HG02642 (cell line): ENCODE measurements around the gene SEMA3G.

Experiments used
- ATAC-seq: cut with Tn5 transposase; IDR thresholded peaks from one replicate; pipeline ENCODE4 v1.9.1; 2021; ENCODE audit warnings: mild to moderate bottlenecking; ENCODE audit not compliant: unreplicated experiment, poor library complexity

The SEMA3G gene

DNA sequence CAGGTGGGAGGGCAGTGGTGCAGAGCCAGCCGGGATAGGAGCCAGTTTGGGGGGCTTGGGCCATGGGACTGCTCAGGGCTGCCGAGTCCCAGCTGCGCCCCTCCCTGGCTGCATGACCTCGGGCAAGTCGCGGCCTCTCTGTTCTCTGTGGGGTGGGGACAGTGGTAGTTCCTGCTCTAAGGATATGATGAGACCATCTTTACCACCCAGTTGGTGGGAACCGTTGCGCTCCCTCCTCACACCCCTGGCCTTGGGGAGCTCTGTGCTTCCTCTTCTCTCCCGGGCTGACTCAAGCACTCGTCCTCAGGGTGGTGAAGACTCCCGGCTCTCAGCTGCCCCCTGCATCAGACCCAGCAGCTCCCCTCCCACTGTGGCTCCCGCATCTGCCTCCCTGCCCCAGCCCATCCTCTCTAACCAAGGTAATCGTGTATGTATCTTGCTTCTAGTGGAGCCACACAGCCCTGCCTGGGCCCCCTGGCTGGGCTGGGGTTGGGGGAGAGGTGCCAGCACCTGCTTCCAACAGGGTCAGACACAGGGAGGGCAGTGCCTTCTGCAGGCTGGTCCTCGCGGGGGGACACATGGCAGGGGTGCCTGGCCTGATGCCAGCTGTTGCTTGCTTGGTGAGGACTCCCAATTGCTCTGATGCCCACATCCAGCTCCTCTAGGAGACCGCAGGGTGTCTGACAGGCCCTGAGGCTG is 35.1 kb upstream of the SEMA3G start:
- no peak for ATAC-seq

- no peak for ATAC-seq
These were observed 34.4 kb upstream of the SEMA3G start for GRCh38 chr3:52479037-52479876.

- no peak for ATAC-seq
These were observed 32.8 kb upstream of the SEMA3G start for GRCh38 chr3:52477796-52478095.

DNA sequence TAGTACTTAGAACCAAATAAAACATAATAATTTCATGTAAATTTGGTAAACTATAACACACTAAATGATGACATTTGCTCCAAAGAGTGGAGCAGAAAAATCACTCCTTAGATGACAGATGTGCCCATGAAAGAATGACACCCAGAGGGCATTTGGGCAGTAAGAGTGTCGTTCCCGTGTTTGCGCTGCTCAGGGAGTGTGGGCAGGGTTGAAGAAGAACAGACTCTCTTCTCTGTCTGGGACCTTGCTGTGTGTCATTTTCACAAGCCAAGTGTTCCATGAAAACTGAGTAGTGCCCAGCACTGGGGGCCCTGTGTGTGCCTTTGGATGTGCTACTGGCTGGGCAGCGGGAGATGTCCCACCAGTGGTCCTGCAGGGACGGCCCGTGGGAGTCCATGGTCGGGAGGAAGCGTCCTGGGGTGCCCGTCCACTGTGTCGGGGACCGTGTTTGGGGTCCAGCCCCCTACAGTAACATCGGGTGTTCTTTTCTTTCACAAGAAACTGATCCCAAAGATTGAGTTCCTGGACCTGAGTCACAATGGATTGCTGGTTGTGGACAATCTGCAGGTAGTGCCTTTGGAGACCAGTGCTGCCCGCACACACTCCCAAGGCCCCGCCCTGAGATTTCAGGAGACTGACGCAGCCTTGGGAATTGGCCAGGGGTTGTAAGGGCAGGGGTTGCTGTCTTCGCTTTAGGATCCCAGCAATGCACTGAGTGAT is 32.3 kb upstream of the SEMA3G start:
- ATAC-seq: no peak

GRCh38 chr3:52473026-52473425 is 28.1 kb upstream of the SEMA3G start:
- no peak for ATAC-seq

DNA sequence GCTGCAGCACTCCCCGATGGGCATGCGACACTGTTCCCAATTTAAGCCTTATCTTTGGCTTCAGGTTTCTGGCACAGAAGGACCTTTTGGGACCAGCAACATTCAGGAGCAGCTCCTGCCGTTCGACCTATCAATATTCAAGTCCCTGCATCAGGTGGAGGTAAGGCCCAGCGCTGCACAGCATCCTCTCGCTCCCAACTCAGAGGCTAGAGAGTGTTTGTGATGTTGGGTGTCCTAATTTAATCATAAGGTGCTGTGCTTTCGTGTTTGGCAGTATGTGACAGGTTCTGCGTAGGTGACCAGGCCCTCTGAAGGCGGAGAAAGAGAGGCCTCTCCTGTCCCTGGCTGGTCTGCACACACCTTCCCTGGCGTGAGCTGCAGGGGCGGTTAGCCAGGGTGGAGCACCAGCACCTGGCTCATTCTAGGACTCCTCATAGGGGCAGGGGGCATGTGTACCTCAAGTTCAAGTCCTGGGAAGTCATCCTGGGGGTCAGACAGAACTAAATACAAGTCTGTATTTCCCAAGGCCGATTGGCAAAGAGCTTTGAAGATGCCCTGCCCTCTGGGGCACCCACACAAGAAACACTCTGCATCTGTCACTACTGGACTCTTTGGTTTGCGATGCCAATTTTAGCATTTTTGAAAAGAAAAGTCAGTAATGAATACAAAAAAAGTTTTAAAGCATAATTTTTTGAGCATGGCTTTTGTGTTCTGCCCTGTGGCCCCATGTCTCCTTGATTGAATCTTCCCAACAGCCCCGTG is 27.5 kb upstream of the SEMA3G start:
- ATAC-seq: no peak

DNA sequence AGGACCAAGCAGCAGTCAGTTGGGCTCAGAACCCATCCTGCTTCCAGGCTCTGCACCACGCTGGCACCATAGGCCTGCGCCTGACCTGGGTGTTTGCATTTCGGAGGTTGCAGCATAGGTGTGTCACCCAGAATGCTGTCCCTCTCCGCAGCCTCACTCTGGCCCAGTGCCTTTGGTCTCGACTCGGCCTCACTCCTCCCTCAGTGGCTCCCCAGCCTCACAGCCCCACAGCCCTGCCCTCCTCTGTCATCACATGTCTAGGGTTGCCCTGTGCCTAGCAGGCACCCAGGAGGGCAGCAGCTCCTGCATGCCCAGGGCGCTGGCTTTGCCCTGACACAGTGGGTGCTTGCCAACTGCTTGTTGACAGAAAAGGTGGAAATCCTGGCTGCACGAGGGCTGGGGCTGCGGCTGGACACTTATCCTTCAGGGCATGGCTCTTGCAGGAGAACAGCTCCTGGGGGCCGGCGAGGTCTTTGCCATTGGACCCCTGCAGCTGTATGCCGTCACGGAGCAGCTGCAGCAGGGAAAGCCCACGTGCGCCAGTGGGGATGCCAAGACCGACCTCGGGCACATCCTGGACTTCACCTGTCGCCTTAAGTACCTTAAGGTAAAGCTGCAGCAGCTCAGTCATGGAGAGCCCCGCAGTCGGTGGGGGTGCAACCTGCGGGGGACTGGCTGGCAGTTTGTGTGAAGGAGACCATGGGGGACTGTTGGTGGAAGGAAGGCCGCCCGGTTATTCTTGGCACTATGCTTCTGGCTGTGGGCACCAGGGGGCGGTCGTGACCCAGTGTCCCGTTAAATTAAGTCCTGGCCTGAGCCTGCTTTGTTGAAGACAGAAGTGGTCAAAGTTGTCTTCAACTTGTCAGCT is 26.7 kb upstream of the SEMA3G start:
- no peak for ATAC-seq

GRCh38 chr3:52470920-52471319 is 26.0 kb upstream of the SEMA3G start:
- no peak for ATAC-seq

DNA sequence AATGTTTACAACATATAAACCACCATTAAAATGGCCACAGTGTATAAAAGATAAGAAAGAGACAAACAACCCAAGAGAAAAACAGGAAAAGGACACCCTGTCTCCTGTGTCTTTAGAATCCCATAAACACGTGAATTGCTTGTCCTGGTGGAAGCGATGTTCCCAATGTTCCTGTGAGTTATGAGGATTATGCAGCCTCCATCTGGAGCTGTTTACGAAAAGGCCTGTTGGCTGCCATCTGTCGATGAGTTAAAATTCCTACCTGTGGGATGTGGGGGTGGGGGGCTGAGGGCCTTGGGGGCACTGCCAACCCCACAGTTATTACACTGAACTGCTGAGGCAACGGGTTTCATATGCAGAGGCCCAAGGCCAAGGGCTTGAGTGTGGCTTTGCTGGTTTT is 24.1 kb upstream of the SEMA3G start:
- ATAC-seq: no peak

DNA sequence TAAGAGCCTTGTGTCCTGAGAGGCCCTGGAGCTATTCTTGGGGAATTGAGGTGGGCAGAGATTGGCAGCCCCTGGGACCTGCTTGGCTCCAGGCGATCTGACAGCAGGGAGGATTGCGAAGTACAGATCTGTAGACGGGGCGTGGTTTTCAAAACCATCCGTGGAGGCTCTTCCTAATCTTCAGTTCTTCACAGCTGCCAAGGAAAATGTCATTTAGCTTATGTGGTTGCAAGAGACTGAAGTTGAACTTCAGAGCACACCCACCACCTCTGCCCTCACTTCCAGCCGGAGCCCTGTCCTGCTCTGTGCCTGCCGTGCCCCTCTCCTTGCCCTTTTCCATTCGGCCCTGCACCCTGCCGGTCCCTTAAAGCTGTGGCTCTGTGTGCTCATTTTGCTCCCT is 23.4 kb upstream of the SEMA3G start:
- ATAC-seq: no peak

DNA sequence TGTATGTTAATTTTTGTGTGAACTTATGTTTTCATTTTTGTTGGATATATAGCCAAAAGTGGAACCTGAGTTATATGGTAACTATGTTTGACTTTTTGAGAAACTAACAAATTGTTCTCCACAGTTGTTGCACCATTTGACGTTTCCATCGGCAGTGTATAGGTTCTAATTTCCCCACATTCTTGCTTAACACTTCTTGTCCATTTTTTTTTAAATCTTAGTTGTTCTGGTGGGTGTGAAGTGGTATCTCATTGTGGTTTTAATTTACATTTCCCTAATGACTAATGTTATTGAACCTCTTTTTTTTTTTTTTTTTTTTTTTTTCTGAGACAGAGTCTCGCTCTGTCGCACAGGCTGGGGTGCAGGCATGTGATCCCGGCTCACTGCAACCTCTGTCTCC is 18.5 kb upstream of the SEMA3G start:
- ATAC-seq: no peak

GRCh38 chr3:52461874-52462273 is 17.0 kb upstream of the SEMA3G start:
- ATAC-seq: no peak

DNA sequence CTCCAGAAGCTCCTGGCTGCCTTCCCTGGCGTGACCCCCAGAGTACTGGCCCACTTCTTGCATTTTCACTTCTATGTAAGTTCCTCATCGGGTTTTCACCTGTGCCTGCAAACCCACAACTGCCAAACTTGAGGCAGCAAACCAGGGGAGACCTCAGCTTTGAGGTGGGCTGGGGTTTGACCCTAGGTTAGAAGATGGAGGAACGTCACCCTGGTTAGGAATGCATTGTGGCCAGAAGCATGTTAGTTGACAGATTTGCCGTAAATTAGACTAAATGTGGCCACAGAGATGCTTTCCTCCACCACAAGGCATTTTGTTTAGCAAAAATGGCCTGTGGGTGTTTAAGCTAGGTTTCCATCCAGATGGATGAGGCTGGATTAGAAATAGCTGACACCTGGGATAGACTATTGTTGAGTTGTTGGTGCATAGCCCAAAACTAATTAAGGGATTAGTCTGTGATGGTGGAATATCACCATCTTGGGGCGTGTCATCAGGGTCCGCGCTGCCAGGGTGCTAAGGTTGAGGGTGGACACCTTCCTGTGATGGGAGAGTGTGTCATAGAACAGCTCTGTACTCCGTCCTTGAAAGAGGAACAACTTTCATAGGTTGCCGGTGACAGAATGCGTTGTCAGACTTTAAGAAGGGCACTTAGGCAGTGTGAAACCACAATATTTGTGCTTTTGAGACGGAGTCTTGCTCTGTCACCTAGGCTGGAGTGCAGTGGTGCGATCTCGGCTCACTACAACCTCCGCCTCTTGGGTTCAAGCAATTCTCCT is 14.1 kb upstream of the SEMA3G start:
- no peak for ATAC-seq

GRCh38 chr3:52458031-52458760 is 13.3 kb upstream of the SEMA3G start:
- no peak for ATAC-seq

- no peak for ATAC-seq
These were observed 11.9 kb upstream of the SEMA3G start for GRCh38 chr3:52456800-52457183.

DNA sequence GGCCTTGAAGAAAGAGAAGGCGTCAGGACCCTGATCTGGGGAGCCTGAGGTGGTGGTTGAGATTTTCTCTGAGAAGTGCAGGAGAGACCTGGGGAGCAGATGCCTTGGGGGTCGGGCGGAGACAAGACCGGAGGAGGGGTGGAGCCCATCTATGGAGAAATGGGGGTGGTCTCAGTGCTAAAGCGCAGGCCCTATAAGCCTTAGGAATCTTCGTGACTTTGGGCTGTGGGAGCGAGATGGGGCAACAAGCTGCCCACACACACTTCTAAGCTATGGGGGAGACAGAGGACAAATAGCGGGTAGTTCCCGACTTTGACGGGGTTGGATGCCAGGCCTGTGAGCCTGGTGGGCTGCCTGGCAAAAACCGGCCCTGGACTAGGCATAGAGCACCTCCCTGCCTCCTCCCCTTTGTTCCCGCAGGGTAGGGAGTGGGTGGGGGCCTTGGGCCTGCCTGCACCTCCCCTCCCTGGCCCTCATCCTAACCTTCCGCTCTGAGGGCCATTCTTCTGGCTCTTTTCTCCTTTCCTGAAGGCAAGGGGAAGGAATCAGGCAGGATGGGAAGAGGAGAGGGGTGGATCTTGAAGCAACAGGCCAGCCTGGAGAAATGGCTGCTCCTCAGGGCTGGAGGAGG is 11.4 kb upstream of the SEMA3G start:
- no peak for ATAC-seq

DNA sequence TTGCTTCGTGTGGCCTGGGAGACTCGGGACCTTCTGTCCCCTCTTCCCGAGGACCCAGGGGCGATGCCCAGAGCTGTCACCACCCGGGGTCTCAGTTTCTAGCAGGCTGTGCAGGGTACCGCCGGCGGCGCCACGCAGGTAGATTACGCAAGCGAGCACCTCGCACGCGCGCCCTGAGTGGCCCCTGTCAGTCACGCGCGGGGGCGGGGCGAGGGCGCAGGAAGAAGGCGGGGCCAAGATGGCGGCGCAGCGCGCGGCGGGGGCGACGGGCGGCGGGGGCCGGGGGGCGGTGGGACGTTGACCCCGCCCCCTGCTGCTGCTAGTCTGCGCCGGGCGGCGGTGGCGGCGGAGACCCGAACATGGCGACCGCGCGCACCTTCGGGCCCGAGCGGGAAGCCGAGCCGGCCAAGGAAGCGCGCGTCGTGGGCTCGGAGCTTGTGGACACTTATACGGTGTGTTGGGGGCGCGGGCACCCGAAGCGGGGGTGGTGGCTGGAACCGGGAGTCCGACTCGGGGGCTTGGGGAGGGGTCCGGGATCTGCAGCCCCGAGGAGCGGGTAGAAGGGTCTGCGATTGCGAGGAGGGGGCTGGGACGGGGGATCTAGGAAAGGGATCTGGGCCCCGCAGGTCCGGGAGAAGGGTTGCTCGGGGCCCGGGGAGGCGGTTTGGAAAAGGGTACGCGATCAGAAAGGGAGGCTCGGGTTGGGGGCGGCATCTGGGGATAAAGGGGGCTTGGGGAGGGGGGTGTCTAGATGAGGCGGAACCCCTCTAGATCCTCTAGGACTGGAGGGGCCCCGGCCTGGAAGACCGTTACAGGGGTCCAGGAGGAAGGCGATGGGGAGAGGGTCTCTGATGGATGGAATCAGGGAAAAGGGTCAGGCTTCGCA is 10.6 kb upstream of the SEMA3G start, which contains the start of gene NISCH:
TSS of gene NISCH (plus strand) at position 322 of the 886 bp plus-strand sequence. CDS start at position 360, 38 bp downstream.
- peak; percentile 87 for ATAC-seq
